Esophagus squamous epithelium (tissue), 5 donors: ENCODE measurements around the gene CD99. TPM values are rescaled to one million over a fixed set of nuclear protein-coding genes. Genes with fewer than 3 reads are reported as not detected.
"Not testable (repeated sequence)": the region's sequence is repeated elsewhere in the genome, so short reads cannot be mapped to it uniquely, and the experiment has no call there.

ENCODE experiments used
- DNase-seq: peaks from one replicate; lab custom pipeline; 2025; lab: John Stamatoyannopoulos, UW
- H3K27ac ChIP-seq, 4 donors: fragments of 200-600 bp; sonication (generic); one replicate each; pipeline ENCODE4 v1.5.1; 2016 to 2019; ENCODE audit warnings: mild to moderate bottlenecking in 1 of 4
- H3K27me3 ChIP-seq, 4 donors: fragments of 200-600 bp; sonication (generic); 1 replicate in 3 of 4; 2 replicates in 1 of 4; pipeline versions ENCODE4 v1.5.1 to v1.6.0; 2017 to 2021; ENCODE audit warnings: antibody characterized with exemption in 1 of 4
- H3K36me3 ChIP-seq, 3 donors: fragments of 200-600 bp; sonication (generic); one replicate each; pipeline ENCODE4 v1.5.1; 2016 to 2019
- H3K4me1 ChIP-seq, 3 donors: fragments of 200-600 bp; sonication (generic); one replicate each; pipeline ENCODE4 v1.5.1; 2017 to 2019
- H3K4me3 ChIP-seq, 4 donors: fragments of 200-600 bp; sonication (generic); 1 replicate in 3 of 4; 2 replicates in 1 of 4; pipeline ENCODE4 v1.5.1; 2016 to 2019; ENCODE audit warnings: mild to moderate bottlenecking in 2 of 4, moderate library complexity in 1 of 4
- H3K9me3 ChIP-seq, 3 donors: fragments of 200-600 bp; sonication (generic); one replicate each; pipeline ENCODE4 v1.5.1; 2016 to 2019
- CTCF ChIP-seq, 6 experiments: fragments of 450-650 bp in 4 of 6; fragments of 200-600 bp in 2 of 6; sonication (generic) in 2 of 6; IDR thresholded peaks; one replicate each; pipeline ENCODE4 v1.5.1; 2016 to 2019; ENCODE audit warnings: antibody characterized with exemption in 6 of 6, mild to moderate bottlenecking in 4 of 6, moderate library complexity in 4 of 6
- POLR2A ChIP-seq, 4 donors: fragments of 450-650 bp; IDR thresholded peaks; one replicate each; pipeline ENCODE4 v1.6.1; 2017; ENCODE audit warnings: antibody characterized with exemption in 4 of 4, mild to moderate bottlenecking in 4 of 4, moderate library complexity in 3 of 4
- WGBS, 2 donors: methylation state at CpG; one replicate each; pipeline ENCODE4 v1.1.5; 2018; 5-methylcytosine and 5-hydroxymethylcytosine counted together
- intact Hi-C: fragments of 100-400 bp; cut with DNase I; formaldehyde crosslinking; loops from one replicate; pipeline ENCODE4 v1.15.0; 2022
- total RNA-seq, 4 donors: library from RNA; depleted of rRNA; stranded (reverse); fragments of >200 nt; gene quantifications; one replicate each; pipeline ENCODE4 v1.1.0, GENCODE V29; 2016
- donor health status: DM: yes; HTN: yes; CAD: no.

CD99 gene
- total RNA-seq, 4 donors from 2014 or later = 79.9 to 251 (median 162) TPM

GRCh38 chrX:2733286-2733685 lies 42.2 kb downstream of the CD99 start:
- no peaks in the 10 kb centered on the region for H3K27me3 ChIP-seq
- no peak for TF ChIP-seq POLR2A (IDR thresholded peaks at IDR 0.05)
- H3K36me3 ChIP-seq = peaks cover 0 to 93% (median 3%) of the 10 kb centered on the region in 3 donors
- no peak for DNase-seq
- intact Hi-C loops = no loop called here
- no peak overlapping the region for H3K27ac ChIP-seq
- no peak overlapping the region for H3K4me3 ChIP-seq
- 92 to 97% methylated on average over 9 of the region's 9 CpGs for WGBS, 2 donors
- no peaks in the 10 kb centered on the region for H3K4me1 ChIP-seq
- H3K9me3 ChIP-seq = no peaks in the 10 kb centered on the region

- H3K4me1 ChIP-seq = no peaks in the 10 kb centered on the region
- DNase-seq = no peak
- H3K27me3 ChIP-seq = no peaks in the 10 kb centered on the region
- 91 to 94% methylated on average over 4 of the region's 4 CpGs for WGBS, 2 donors
- TF ChIP-seq CTCF (IDR thresholded peaks at IDR 0.05) (no peak), POLR2A (IDR thresholded peaks at IDR 0.05) (no peak)
- peaks cover 0 to 93% (median under 1%) of the 10 kb centered on the region in 3 donors for H3K36me3 ChIP-seq
- no peak overlapping the region for H3K4me3 ChIP-seq
- intact Hi-C loops = no loop called here
- no peak overlapping the region for H3K27ac ChIP-seq
- H3K9me3 ChIP-seq = no peaks in the 10 kb centered on the region
Measured at GRCh38 chrX:2735270-2735669, 44.2 kb downstream of the CD99 start.

GRCh38 chrX:2740672-2741071 lies 49.6 kb downstream of the CD99 start:
- Histone ChIP-seq H3K27ac (no peak overlapping the region), H3K9me3 (no peaks in the 10 kb centered on the region), H3K27me3 (no peaks in the 10 kb centered on the region), H3K4me1 (no peaks in the 10 kb centered on the region), H3K36me3 (peaks cover 3 to 76% (median 9%) of the 10 kb centered on the region in 3 donors), H3K4me3 (no peak overlapping the region)
- TF ChIP-seq POLR2A (IDR thresholded peaks at IDR 0.05) (no peak), CTCF (IDR thresholded peaks at IDR 0.05) (no peak)
- intact Hi-C loops = no loop called here
- 92 to 93% methylated on average over 5 to 8 of the region's 11 CpGs for WGBS, 2 donors
- no peak for DNase-seq

- H3K27me3 ChIP-seq = no peaks in the 10 kb centered on the region
- DNase-seq = no peak
- TF ChIP-seq CTCF (IDR thresholded peaks at IDR 0.05) = no peak
- no peak overlapping the region for H3K27ac ChIP-seq
- no peaks in the 10 kb centered on the region for H3K9me3 ChIP-seq
- peaks cover 3 to 70% (median 9%) of the 10 kb centered on the region in 3 donors for H3K36me3 ChIP-seq
- no peak overlapping the region for H3K4me3 ChIP-seq
- WGBS, 2 donors = 94 to 98% methylated on average over 3 of the region's 3 CpGs
- H3K4me1 ChIP-seq = peaks cover 0 to 2% (median 0%) of the 10 kb centered on the region in 3 donors
- intact Hi-C loops = no loop called here
Measured at GRCh38 chrX:2741386-2741785, 50.3 kb downstream of the CD99 start.

GRCh38 chrX:2746250-2746649 lies 55.2 kb downstream of the CD99 start:
- WGBS, 2 donors = 57 to 59% methylated on average over 6 of the region's 6 CpGs
- peaks cover 0 to 21% (median 3%) of the 10 kb centered on the region in 3 donors for H3K36me3 ChIP-seq
- H3K27ac ChIP-seq = not testable (repeated sequence)

GRCh38 chrX:2748171-2748814 lies 57.2 kb downstream of the CD99 start:
- Histone ChIP-seq H3K4me1 (peaks cover 0 to 33% (median 0%) of the 10 kb centered on the region in 3 donors), H3K27ac (no peak overlapping the region), H3K36me3 (peaks cover 0 to 5% (median 1%) of the 10 kb centered on the region in 3 donors), H3K9me3 (no peaks in the 10 kb centered on the region), H3K4me3 (no peak overlapping the region), H3K27me3 (no peaks in the 10 kb centered on the region)
- DNase-seq = no peak
- intact Hi-C loops = no loop called here
- 29 to 67% methylated on average over 8 of the region's 8 CpGs for WGBS, 2 donors
- TF ChIP-seq POLR2A (IDR thresholded peaks at IDR 0.05) = no peak

More at GRCh38 chrX:2746250-2746649, 55.2 kb downstream of the CD99 start:
- intact Hi-C loops, DNase-seq, H3K4me3 ChIP-seq, H3K9me3 ChIP-seq, H3K27me3 ChIP-seq: not testable (repeated sequence)
- H3K4me1 ChIP-seq = peaks cover 0 to 24% (median 0%) of the 10 kb centered on the region in 3 donors
